Stimulated activated CD4-positive, alpha-beta T cell treated with anti-CD3 and anti-CD28 coated beads, Interleukin-2, amount 100 ng/mL, for 24 hours (primary cell): ENCODE results near the gene C12orf54.
"Not testable (repeated sequence)": the region's sequence is repeated elsewhere in the genome, so short reads cannot be mapped to it uniquely, and the experiment has no call there.

Experiments
- DNase-seq, 2 donors: peaks; one replicate each; pipeline ENCODE4 v3.0.0-alpha.2; 2020

C12orf54 gene

GRCh38 chr12:48482198-48482597, at the start of gene C12orf54:
Gene C12orf54, plus strand, starts transcription at chr12:48482498. Its CDS starts 799 bp downstream, at chr12:48483297.
- DNase-seq: no peak

GRCh38 chr12:48434016-48434415, 48.3 kb upstream of the C12orf54 start:
- DNase-seq: not testable (repeated sequence)

GRCh38 chr12:48441069-48441468, 41.2 kb upstream of the C12orf54 start:
- DNase-seq: no peak

- no peak for DNase-seq
Measured at GRCh38 chr12:48442179-48442847, 40.0 kb upstream of the C12orf54 start.

GRCh38 chr12:48445538-48445937, 36.8 kb upstream of the C12orf54 start:
- DNase-seq: no peak

GRCh38 chr12:48446161-48446776, 36.0 kb upstream of the C12orf54 start:
- no peak for DNase-seq

GRCh38 chr12:48447755-48448154, 34.5 kb upstream of the C12orf54 start:
- DNase-seq: no peak

GRCh38 chr12:48451372-48451771, 30.9 kb upstream of the C12orf54 start:
- DNase-seq: no peak

- not testable (repeated sequence) for DNase-seq
Measured at GRCh38 chr12:48452961-48453360, 29.3 kb upstream of the C12orf54 start.

- no peak for DNase-seq
Measured at GRCh38 chr12:48454667-48455066, 27.6 kb upstream of the C12orf54 start.

- DNase-seq: no peak
Measured at GRCh38 chr12:48455116-48455515, 27.2 kb upstream of the C12orf54 start.

GRCh38 chr12:48459259-48459658, 23.0 kb upstream of the C12orf54 start:
- DNase-seq: no peak

- DNase-seq: not testable (repeated sequence)
Measured at GRCh38 chr12:48469027-48469426, 13.3 kb upstream of the C12orf54 start.

- DNase-seq: no peak
Measured at GRCh38 chr12:48472259-48472658, 10.0 kb upstream of the C12orf54 start, which contains the start of gene ANP32D. Gene ANP32D, plus strand, starts transcription at chr12:48472559. Its CDS starts 106 bp downstream, at chr12:48472665.

- DNase-seq: no peak
Measured at GRCh38 chr12:48473061-48473460, 9.2 kb upstream of the C12orf54 start.

GRCh38 chr12:48474497-48474896, 7.8 kb upstream of the C12orf54 start:
- DNase-seq: not testable (repeated sequence)

- no peak for DNase-seq
Measured at GRCh38 chr12:48482930-48483329, 632 bp downstream of the C12orf54 start.

- no peak for DNase-seq
Measured at GRCh38 chr12:48486261-48486660, 4.0 kb downstream of the C12orf54 start.

GRCh38 chr12:48486679-48487078, 4.4 kb downstream of the C12orf54 start:
- no peak for DNase-seq

- DNase-seq: no peak
Measured at GRCh38 chr12:48489012-48489411, 6.7 kb downstream of the C12orf54 start.

GRCh38 chr12:48489456-48489855, 7.2 kb downstream of the C12orf54 start:
- DNase-seq: not testable (repeated sequence)

- DNase-seq: not testable (repeated sequence)
Measured at GRCh38 chr12:48500281-48500680, 18.0 kb downstream of the C12orf54 start.

GRCh38 chr12:48506836-48507235, 24.5 kb downstream of the C12orf54 start:
- not testable (repeated sequence) for DNase-seq

- DNase-seq: no peak
Measured at GRCh38 chr12:48508987-48509386, 26.7 kb downstream of the C12orf54 start.

GRCh38 chr12:48510111-48510510, 27.8 kb downstream of the C12orf54 start:
- no peak for DNase-seq
